ENCODE results near the gene VPS26A. TPM values are rescaled to one million over a fixed set of nuclear protein-coding genes. Genes with fewer than 3 reads are reported as not detected.
A peak's percentile ranks its signal among the peaks of the same experiment; 100 is the strongest.

Gene VPS26A
- total RNA-seq, 1 donor from 2014 or later: 51.5 TPM

DNA sequence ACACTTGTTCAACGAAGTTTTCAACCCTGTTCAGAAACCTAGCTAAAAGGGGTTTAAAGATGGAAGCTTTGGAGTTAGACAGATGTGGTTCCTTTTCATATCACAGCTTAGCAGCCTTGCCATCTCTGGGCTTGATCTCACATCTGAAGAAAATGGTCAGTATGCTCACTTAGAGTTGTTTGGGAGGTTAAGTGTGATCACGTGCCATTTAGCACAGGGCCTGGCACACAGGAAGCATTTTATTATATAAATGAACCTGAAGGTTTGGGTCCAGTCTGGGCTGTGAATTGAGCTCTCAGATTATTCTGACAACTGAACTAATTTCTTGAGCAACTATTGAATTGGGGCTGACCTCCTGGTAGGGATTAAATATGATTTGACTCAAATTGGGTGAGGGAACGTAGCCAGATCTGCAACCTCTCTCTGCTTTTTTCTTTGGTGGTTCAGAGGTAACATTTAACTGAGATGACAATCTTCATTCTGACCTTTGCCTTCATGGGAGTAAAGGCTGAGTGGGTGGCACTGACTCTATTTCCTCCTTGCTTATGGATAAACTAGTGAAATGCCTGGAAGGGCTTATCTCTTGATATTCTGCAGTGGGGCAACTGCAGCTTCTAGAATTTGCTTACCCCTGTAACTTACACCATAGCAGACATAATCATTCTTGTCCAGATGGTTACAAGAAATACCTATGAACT is 86.0 kb downstream of the VPS26A start:
- ATAC-seq (peak; percentile 19), DNase-seq (no peak)
- H3K4me1 ChIP-seq: no peaks in the 10 kb centered on the region
- no peaks in the 10 kb centered on the region for H3K27me3 ChIP-seq
- intact Hi-C loops (cut with DNase I): no loop called here
- H3K9me3 ChIP-seq: no peaks in the 10 kb centered on the region
- H3K27ac ChIP-seq: no peak overlapping the region
- no peak overlapping the region for H3K4me3 ChIP-seq
- peaks cover 40% of the 10 kb centered on the region for H3K36me3 ChIP-seq
- TF ChIP-seq, protein P1, sequence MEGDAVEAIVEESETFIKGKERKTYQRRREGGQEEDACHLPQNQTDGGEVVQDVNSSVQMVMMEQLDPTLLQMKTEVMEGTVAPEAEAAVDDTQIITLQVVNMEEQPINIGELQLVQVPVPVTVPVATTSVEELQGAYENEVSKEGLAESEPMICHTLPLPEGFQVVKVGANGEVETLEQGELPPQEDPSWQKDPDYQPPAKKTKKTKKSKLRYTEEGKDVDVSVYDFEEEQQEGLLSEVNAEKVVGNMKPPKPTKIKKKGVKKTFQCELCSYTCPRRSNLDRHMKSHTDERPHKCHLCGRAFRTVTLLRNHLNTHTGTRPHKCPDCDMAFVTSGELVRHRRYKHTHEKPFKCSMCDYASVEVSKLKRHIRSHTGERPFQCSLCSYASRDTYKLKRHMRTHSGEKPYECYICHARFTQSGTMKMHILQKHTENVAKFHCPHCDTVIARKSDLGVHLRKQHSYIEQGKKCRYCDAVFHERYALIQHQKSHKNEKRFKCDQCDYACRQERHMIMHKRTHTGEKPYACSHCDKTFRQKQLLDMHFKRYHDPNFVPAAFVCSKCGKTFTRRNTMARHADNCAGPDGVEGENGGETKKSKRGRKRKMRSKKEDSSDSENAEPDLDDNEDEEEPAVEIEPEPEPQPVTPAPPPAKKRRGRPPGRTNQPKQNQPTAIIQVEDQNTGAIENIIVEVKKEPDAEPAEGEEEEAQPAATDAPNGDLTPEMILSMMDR (IDR thresholded peaks at IDR 0.05): no peak

DNA sequence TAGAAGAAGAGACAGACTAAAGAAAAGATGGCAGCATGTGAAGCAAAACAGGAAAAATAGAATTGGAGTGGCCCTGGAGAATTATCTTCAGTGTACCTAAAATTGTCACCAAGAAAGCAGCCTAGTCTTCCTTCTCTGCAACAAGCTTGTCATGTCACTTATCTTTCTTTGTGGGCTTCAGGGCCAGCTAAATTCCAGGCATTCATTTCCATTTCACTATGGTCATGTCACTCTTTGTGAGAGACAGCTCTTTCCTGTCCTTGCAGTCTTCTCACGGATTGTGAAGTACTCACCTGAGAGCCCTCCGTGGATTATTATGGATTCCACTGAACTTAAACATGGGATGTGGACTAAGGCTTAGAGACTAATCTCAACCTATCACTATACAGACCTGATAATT is 87.1 kb downstream of the VPS26A start:
- no peak for ATAC-seq
- intact Hi-C loops (cut with DNase I): no loop called here
- Histone ChIP-seq H3K4me1 (peaks cover 9% of the 10 kb centered on the region), H3K9me3 (no peaks in the 10 kb centered on the region), H3K4me3 (no peak overlapping the region), H3K27ac (no peak overlapping the region), H3K27me3 (no peaks in the 10 kb centered on the region), H3K36me3 (peaks cover 28% of the 10 kb centered on the region)
- no peak for DNase-seq
- TF ChIP-seq, protein P1 (IDR thresholded peaks at IDR 0.05): no peak

DNA sequence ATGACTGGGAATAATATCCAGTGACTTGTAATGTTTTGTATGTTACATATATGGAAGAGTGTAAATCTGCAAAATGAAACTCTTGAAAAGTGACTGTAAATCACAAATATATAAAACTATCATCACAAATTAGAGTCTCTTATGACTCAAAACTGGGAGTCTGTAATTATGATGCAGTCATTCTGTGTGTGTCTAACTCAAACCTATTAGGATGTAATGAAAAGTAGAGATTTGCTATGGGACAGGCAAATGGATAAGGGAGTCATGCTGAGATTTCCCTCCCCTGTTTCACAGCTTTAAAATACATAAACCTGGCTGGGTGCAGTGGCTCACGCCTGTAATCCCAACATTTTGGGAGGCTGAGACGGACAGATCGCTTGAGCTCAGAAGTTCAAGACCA is 87.5 kb downstream of the VPS26A start:
- TF ChIP-seq, protein P1 (IDR thresholded peaks at IDR 0.05): no peak
- Histone ChIP-seq H3K36me3 (peaks cover 24% of the 10 kb centered on the region), H3K4me1 (peaks cover 10% of the 10 kb centered on the region), H3K27me3 (no peaks in the 10 kb centered on the region), H3K27ac (no peak overlapping the region), H3K9me3 (no peaks in the 10 kb centered on the region), H3K4me3 (no peak overlapping the region)
- no peak for DNase-seq
- intact Hi-C loops (cut with DNase I): no loop called here
- no peak for ATAC-seq

DNA sequence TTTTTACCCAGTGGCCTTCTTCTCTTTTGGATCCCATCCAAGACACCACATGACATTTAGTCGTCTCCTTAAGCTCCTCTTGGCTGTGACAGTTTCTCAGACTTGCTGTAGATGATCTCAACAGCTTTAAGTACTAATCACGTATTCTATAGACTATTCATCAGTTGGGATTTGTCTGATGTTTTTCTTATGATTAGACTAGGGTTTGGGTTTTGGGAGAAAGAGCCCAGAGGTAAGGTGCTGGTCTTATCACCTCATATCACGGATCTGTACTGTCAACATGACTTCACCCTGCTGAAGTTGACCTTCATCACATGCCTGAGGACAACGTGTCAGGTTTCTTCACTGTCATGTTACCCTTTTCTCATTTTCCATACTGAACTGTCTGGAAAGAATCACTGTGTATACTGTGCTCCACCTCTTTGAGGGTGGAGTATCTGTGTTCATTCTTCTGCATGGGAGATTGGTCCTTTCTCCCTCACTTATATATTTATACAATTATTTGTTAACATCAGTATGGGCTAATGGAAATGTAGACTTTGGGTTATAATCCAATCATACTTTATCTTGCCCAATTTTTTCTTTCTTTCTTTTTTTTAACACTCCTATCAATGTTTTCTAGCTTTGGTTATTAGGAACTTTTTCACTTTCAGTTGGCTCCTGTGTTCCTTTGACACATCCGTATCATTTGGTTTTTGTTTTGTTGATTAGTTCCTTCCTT is 89.8 kb downstream of the VPS26A start:
- intact Hi-C loops (cut with DNase I): no loop called here
- H3K9me3 ChIP-seq: no peaks in the 10 kb centered on the region
- TF ChIP-seq, protein P1 (IDR thresholded peaks at IDR 0.05): no peak
- H3K4me3 ChIP-seq: no peak overlapping the region
- ATAC-seq: no peak
- no peak for DNase-seq
- H3K4me1 ChIP-seq: peaks cover 10% of the 10 kb centered on the region
- peaks cover 2% of the 10 kb centered on the region for H3K36me3 ChIP-seq
- H3K27me3 ChIP-seq: no peaks in the 10 kb centered on the region
- H3K27ac ChIP-seq: no peak overlapping the region

DNA sequence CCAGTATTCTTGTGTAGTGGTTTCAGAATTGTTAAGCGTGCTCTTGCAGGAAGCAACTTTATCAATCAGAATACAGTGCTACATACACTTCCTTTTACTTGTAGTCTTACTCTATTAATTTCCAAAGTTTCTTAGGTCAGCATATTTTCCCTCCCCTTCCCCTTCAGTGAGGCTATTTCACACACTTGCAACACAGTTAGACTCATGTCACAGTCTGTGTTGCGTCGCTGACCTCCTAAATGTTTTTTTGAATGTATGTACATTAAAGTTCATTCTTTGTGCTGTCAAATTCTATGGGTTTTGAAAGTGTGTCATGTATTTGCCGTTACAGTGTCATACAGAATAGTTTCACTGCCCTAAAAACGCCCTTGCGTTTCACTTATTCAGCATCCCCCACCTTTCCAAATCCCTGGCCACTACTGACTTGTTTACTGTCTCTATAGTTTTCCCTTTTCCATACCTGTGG is 90.7 kb downstream of the VPS26A start:
- no peak overlapping the region for H3K4me3 ChIP-seq
- DNase-seq (no peak), ATAC-seq (peak; percentile 47)
- peaks cover 10% of the 10 kb centered on the region for H3K4me1 ChIP-seq
- H3K9me3 ChIP-seq: no peaks in the 10 kb centered on the region
- TF ChIP-seq, protein P1 (IDR thresholded peaks at IDR 0.05): no peak
- H3K36me3 ChIP-seq: no peaks in the 10 kb centered on the region
- H3K27ac ChIP-seq: no peak overlapping the region
- intact Hi-C loops (cut with DNase I): no loop called here
- H3K27me3 ChIP-seq: no peaks in the 10 kb centered on the region
